ENCODE results near the gene PLEKHM2.
A peak's percentile ranks its signal among the peaks of the same experiment; 100 is the strongest.

The PLEKHM2 gene

GRCh38 chr1:15756143-15757015 lies 72.3 kb downstream of the PLEKHM2 start:
- TF ChIP-seq ZNF274 (IDR thresholded peaks at IDR 0.05; ENCODE audit: low read depth, low read length) = no peak
- no peak for TF ChIP-seq SUZ12 (IDR thresholded peaks at IDR 0.05; ENCODE audit: extremely low read depth, insufficient read depth, insufficient read length)
- no peak for TF ChIP-seq YY1 (IDR thresholded peaks at IDR 0.05; ENCODE audit: insufficient read depth, insufficient read length)
- Histone ChIP-seq H3K27me3 (ENCODE audit: insufficient read depth, insufficient read length) (peaks cover 23% of the 10 kb centered on the region), H3K4me3 (ENCODE audit: insufficient read length, low read depth) (no peak overlapping the region), H3K36me3 (ENCODE audit: insufficient read depth, insufficient read length, low read length) (no peaks in the 10 kb centered on the region), H3K4me1 (ENCODE audit: insufficient read depth, insufficient read length) (peaks cover 20% of the 10 kb centered on the region), H3K9me3 (ENCODE audit: insufficient read depth, low read length) (no peaks in the 10 kb centered on the region), H3K9ac (ENCODE audit: insufficient read length, low read depth) (no peak overlapping the region)
- no peak for DNase-seq (ENCODE audit: low read depth, low spot score)

- Histone ChIP-seq H3K9ac (ENCODE audit: insufficient read length, low read depth) (peak overlapping the region; percentile 21), H3K36me3 (ENCODE audit: insufficient read depth, insufficient read length, low read length) (no peaks in the 10 kb centered on the region), H3K4me3 (ENCODE audit: insufficient read length, low read depth) (no peak overlapping the region), H3K4me1 (ENCODE audit: insufficient read depth, insufficient read length) (peaks cover 22% of the 10 kb centered on the region), H3K27me3 (ENCODE audit: insufficient read depth, insufficient read length) (peaks cover 23% of the 10 kb centered on the region), H3K9me3 (ENCODE audit: insufficient read depth, low read length) (no peaks in the 10 kb centered on the region)
- TF ChIP-seq ZNF274 (IDR thresholded peaks at IDR 0.05; ENCODE audit: low read depth, low read length) (no peak), SUZ12 (IDR thresholded peaks at IDR 0.05; ENCODE audit: extremely low read depth, insufficient read depth, insufficient read length) (no peak), YY1 (IDR thresholded peaks at IDR 0.05; ENCODE audit: insufficient read depth, insufficient read length) (no peak)
- no peak for DNase-seq (ENCODE audit: low read depth, low spot score)
These were observed 73.0 kb downstream of the PLEKHM2 start for GRCh38 chr1:15757016-15757543.

- Histone ChIP-seq H3K36me3 (ENCODE audit: insufficient read depth, insufficient read length, low read length) (no peaks in the 10 kb centered on the region), H3K9ac (ENCODE audit: insufficient read length, low read depth) (peak overlapping the region; percentile 80), H3K4me3 (ENCODE audit: insufficient read length, low read depth) (peak overlapping the region; percentile 30), H3K9me3 (ENCODE audit: insufficient read depth, low read length) (no peaks in the 10 kb centered on the region), H3K4me1 (ENCODE audit: insufficient read depth, insufficient read length) (peaks cover 22% of the 10 kb centered on the region), H3K27me3 (ENCODE audit: insufficient read depth, insufficient read length) (peaks cover 23% of the 10 kb centered on the region)
- DNase-seq (ENCODE audit: low read depth, low spot score) = no peak
- TF ChIP-seq ZNF274 (IDR thresholded peaks at IDR 0.05; ENCODE audit: low read depth, low read length) (no peak), SUZ12 (IDR thresholded peaks at IDR 0.05; ENCODE audit: extremely low read depth, insufficient read depth, insufficient read length) (no peak), YY1 (IDR thresholded peaks at IDR 0.05; ENCODE audit: insufficient read depth, insufficient read length) (no peak)
These were observed 73.6 kb downstream of the PLEKHM2 start for GRCh38 chr1:15757575-15758342.

GRCh38 chr1:15758343-15758931 lies 74.3 kb downstream of the PLEKHM2 start, which contains the start of gene FBLIM1:
TSS of gene FBLIM1 (plus strand) at chr1:15758795. CDS start at chr1:15764984, 6,189 bp downstream.
- DNase-seq (ENCODE audit: low read depth, low spot score) = no peak
- no peaks in the 10 kb centered on the region for H3K9me3 ChIP-seq (ENCODE audit: insufficient read depth, low read length)
- TF ChIP-seq ZNF274 (IDR thresholded peaks at IDR 0.05; ENCODE audit: low read depth, low read length) (no peak), YY1 (IDR thresholded peaks at IDR 0.05; ENCODE audit: insufficient read depth, insufficient read length) (no peak), SUZ12 (IDR thresholded peaks at IDR 0.05; ENCODE audit: extremely low read depth, insufficient read depth, insufficient read length) (no peak)
- H3K27me3 ChIP-seq (ENCODE audit: insufficient read depth, insufficient read length) = peaks cover 23% of the 10 kb centered on the region
- H3K36me3 ChIP-seq (ENCODE audit: insufficient read depth, insufficient read length, low read length) = no peaks in the 10 kb centered on the region
- H3K4me3 ChIP-seq (ENCODE audit: insufficient read length, low read depth) = peak within 1 kb of the TSS; percentile 70
- peak within 1 kb of the TSS; percentile 86 for H3K9ac ChIP-seq (ENCODE audit: insufficient read length, low read depth)
- peaks cover 22% of the 10 kb centered on the region for H3K4me1 ChIP-seq (ENCODE audit: insufficient read depth, insufficient read length)

- H3K4me3 ChIP-seq (ENCODE audit: insufficient read length, low read depth) = peak overlapping the region; percentile 70
These were observed 75.0 kb downstream of the PLEKHM2 start for GRCh38 chr1:15758953-15759661.

GRCh38 chr1:15760520-15761211 lies 76.5 kb downstream of the PLEKHM2 start:
- TF ChIP-seq ZNF274 (IDR thresholded peaks at IDR 0.05; ENCODE audit: low read depth, low read length) (no peak), YY1 (IDR thresholded peaks at IDR 0.05; ENCODE audit: insufficient read depth, insufficient read length) (no peak), SUZ12 (IDR thresholded peaks at IDR 0.05; ENCODE audit: extremely low read depth, insufficient read depth, insufficient read length) (no peak)
- Histone ChIP-seq H3K36me3 (ENCODE audit: insufficient read depth, insufficient read length, low read length) (peaks cover 18% of the 10 kb centered on the region), H3K27me3 (ENCODE audit: insufficient read depth, insufficient read length) (peaks cover 21% of the 10 kb centered on the region), H3K9ac (ENCODE audit: insufficient read length, low read depth) (peak overlapping the region; percentile 50), H3K4me3 (ENCODE audit: insufficient read length, low read depth) (peak overlapping the region; percentile 19), H3K4me1 (ENCODE audit: insufficient read depth, insufficient read length) (peaks cover 31% of the 10 kb centered on the region), H3K9me3 (ENCODE audit: insufficient read depth, low read length) (no peaks in the 10 kb centered on the region)
- no peak for DNase-seq (ENCODE audit: low read depth, low spot score)

More at GRCh38 chr1:15758953-15759661, 75.0 kb downstream of the PLEKHM2 start:
- no peak for DNase-seq (ENCODE audit: low read depth, low spot score)
- Histone ChIP-seq H3K9me3 (ENCODE audit: insufficient read depth, low read length) (no peaks in the 10 kb centered on the region), H3K27me3 (ENCODE audit: insufficient read depth, insufficient read length) (peaks cover 23% of the 10 kb centered on the region), H3K36me3 (ENCODE audit: insufficient read depth, insufficient read length, low read length) (peaks cover 2% of the 10 kb centered on the region), H3K4me1 (ENCODE audit: insufficient read depth, insufficient read length) (peaks cover 26% of the 10 kb centered on the region), H3K9ac (ENCODE audit: insufficient read length, low read depth) (peak overlapping the region; percentile 86)
- TF ChIP-seq ZNF274 (IDR thresholded peaks at IDR 0.05; ENCODE audit: low read depth, low read length) (no peak), SUZ12 (IDR thresholded peaks at IDR 0.05; ENCODE audit: extremely low read depth, insufficient read depth, insufficient read length) (no peak), YY1 (IDR thresholded peaks at IDR 0.05; ENCODE audit: insufficient read depth, insufficient read length) (no peak)
